LNCaP clone FGC (cell line): Measurements from ENCODE around the gene RAD51B.

Experiments used
- DNase-seq: peaks from one replicate; pipeline ENCODE4 v3.0.0-alpha.2; 2011; ENCODE audit warnings: low read depth
- H3K4me3 ChIP-seq: 2 replicates; pipeline ENCODE4 v1.5.1; 2011; ENCODE audit warnings: mild to moderate bottlenecking, low read depth, low read length, control low read depth
- CTCF ChIP-seq: IDR thresholded peaks from 2 replicates; pipeline ENCODE4 v1.5.1; 2012; ENCODE audit warnings: mild to moderate bottlenecking; ENCODE audit not compliant: control insufficient read depth, insufficient read depth; ENCODE audit errors: extremely low read depth

Gene RAD51B

GRCh38 chr14:68230950-68231717 lies 411.6 kb downstream of the RAD51B start:
- no peak overlapping the region for H3K4me3 ChIP-seq
- TF ChIP-seq CTCF: no peak
- DNase-seq: no peak

- no peak overlapping the region for H3K4me3 ChIP-seq
- DNase-seq: no peak
- no peak for TF ChIP-seq CTCF
These were observed 412.3 kb downstream of the RAD51B start for GRCh38 chr14:68231898-68232297.

- DNase-seq: no peak
- no peak overlapping the region for H3K4me3 ChIP-seq
- TF ChIP-seq CTCF: no peak
These were observed 412.9 kb downstream of the RAD51B start for GRCh38 chr14:68232300-68233055.

- no peak overlapping the region for H3K4me3 ChIP-seq
- TF ChIP-seq CTCF: no peak
- DNase-seq: no peak
These were observed 413.7 kb downstream of the RAD51B start for GRCh38 chr14:68233101-68233784.

GRCh38 chr14:68234101-68234905 lies 414.7 kb downstream of the RAD51B start:
- DNase-seq: no peak
- TF ChIP-seq CTCF: no peak
- H3K4me3 ChIP-seq: no peak overlapping the region

- H3K4me3 ChIP-seq: no peak overlapping the region
- no peak for DNase-seq
- no peak for TF ChIP-seq CTCF
These were observed 415.4 kb downstream of the RAD51B start for GRCh38 chr14:68235011-68235410.
